ENCODE data around the gene TRAM2.

The TRAM2 gene

DNA sequence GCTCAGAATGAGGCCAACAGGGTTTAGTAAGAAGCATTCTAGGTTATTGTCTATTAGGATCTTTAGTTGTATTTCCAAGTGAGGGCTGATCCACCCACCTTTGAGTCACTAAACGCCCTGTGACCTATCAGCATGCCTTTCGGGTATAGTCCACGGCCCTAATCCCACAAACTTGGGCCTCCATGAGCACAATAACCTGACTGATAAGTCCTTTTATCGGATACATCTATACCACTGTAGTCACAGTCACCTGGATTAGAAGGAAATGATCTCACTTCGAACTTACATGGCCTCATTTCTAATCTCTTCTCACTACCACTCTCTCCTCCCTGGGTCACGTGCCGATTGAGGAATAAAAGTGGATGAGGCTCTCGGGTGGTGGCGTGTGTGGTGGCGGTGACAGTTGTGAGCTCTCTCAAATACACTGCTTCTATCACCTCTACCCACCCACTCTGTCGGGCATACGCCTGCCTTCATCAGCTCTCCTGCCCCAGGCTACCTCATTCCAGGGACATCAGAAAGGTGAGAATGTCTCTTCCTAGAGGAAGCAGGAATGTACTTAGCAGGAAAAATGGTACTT, 65.2 kb downstream of the TRAM2 start:
- no peak overlapping the region for H3K4me3 Mint-ChIP-seq
- DNase-seq (ENCODE audit: low spot score in 2 of 2) (no peak), ATAC-seq (replicated peaks; ENCODE audit: extremely low read depth, poor library complexity, severe bottlenecking) (no peak)
- peaks cover 20% of the 10 kb centered on the region for H3K36me3 Mint-ChIP-seq (ENCODE audit: insufficient read depth)
- H3K27ac Mint-ChIP-seq (ENCODE audit: low read depth) = no peak overlapping the region
- no peaks in the 10 kb centered on the region for H3K27me3 Mint-ChIP-seq
- no peaks in the 10 kb centered on the region for H3K9me3 Mint-ChIP-seq
- no peaks in the 10 kb centered on the region for H3K4me1 Mint-ChIP-seq

DNA sequence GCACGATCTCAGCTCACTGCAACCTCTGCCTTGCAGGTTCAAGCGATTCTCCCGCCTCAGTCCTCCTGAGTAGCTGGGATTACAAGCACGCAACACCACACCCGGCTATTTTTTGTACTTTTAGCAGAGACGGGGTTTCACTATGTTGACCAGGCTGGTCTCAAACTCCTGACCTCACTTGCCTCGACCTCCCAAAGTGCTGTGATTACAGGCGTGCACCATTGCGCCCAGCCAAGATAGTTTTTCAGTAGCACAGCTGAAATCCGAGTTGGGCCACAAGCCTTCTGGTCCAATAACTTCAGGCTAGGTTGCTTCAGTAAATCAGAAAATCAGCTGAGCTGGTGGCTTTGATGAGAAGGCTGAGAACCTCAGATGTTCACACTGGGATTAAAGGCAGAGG, 65.7 kb downstream of the TRAM2 start:
- no peaks in the 10 kb centered on the region for H3K27me3 Mint-ChIP-seq
- H3K27ac Mint-ChIP-seq (ENCODE audit: low read depth) = no peak overlapping the region
- ATAC-seq (replicated peaks; ENCODE audit: extremely low read depth, poor library complexity, severe bottlenecking) (no peak), DNase-seq (ENCODE audit: low spot score in 2 of 2) (no peak)
- no peaks in the 10 kb centered on the region for H3K9me3 Mint-ChIP-seq
- H3K4me1 Mint-ChIP-seq = no peaks in the 10 kb centered on the region
- peaks cover 20% of the 10 kb centered on the region for H3K36me3 Mint-ChIP-seq (ENCODE audit: insufficient read depth)
- no peak overlapping the region for H3K4me3 Mint-ChIP-seq

DNA sequence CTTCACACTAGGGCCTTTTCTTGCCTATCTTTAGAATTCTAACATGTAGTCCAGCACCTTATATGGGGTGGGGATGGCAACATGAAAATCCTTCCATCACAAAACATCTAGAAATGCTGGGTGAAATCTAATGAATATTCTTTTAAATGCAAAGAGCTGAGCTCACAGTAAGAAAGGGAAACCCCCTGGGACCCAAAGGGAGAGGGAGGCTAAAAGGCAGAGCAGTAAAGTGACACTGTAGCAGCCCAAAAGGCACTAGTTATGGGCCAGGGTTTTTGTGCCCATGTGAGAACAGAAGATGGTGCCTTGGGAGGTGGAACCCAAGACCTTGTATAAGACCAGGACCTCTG, 66.7 kb downstream of the TRAM2 start:
- ATAC-seq (replicated peaks; ENCODE audit: extremely low read depth, poor library complexity, severe bottlenecking) (no peak), DNase-seq (ENCODE audit: low spot score in 2 of 2) (no peak)
- H3K27me3 Mint-ChIP-seq = no peaks in the 10 kb centered on the region
- no peaks in the 10 kb centered on the region for H3K9me3 Mint-ChIP-seq
- no peaks in the 10 kb centered on the region for H3K4me1 Mint-ChIP-seq
- H3K4me3 Mint-ChIP-seq = no peak overlapping the region
- peaks cover 18% of the 10 kb centered on the region for H3K36me3 Mint-ChIP-seq (ENCODE audit: insufficient read depth)
- H3K27ac Mint-ChIP-seq (ENCODE audit: low read depth) = no peak overlapping the region

DNA sequence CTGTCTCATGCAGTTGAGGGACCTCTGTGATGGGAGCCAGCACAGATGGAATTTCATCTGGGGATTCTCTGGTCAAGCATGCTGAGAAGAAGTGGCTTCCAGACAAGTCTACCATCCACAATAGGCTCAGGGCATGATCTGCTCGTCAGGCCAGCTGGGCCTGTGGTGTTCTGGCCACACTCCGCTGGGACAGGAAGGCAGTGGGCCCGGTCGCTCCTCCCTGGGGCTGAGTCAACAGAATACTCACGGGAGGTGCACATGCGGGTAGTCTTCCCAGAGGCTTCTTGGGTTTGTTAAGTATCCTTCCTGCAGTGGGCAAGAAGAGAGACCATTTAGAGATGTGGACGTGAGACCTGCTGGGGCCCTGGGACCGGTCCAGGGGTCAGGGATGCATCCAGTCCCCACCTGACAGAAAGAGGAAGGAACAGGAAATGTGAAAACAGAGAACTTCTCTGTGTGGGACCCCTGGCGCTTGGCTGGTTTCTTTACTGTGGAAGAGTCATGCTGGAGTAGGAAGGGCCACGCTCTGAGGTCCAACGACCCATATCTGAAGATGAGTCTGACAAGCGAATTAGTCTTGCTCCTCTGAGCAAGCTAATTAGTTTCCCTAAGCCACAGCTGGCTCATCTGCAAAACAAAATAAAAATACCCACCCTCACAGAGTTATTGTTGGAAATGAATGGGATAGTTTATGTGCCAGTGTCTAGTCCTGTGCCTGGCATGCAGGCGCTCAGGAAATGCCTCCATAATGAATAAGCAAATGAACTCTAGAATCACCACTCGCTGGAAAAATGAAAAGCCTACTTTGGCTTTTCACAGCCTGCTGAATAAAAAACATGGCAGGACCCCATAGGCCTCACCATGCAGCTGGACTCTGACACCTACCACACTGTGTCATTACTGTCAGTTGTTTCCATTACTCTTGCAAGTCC, 67.3 kb downstream of the TRAM2 start:
- DNase-seq (ENCODE audit: low spot score in 2 of 2) (no peak), ATAC-seq (replicated peaks; ENCODE audit: extremely low read depth, poor library complexity, severe bottlenecking) (no peak)
- Mint-ChIP-seq H3K4me3 (no peak overlapping the region), H3K9me3 (no peaks in the 10 kb centered on the region), H3K4me1 (no peaks in the 10 kb centered on the region), H3K36me3 (ENCODE audit: insufficient read depth) (peaks cover 15% of the 10 kb centered on the region), H3K27ac (ENCODE audit: low read depth) (no peak overlapping the region), H3K27me3 (no peaks in the 10 kb centered on the region)

DNA sequence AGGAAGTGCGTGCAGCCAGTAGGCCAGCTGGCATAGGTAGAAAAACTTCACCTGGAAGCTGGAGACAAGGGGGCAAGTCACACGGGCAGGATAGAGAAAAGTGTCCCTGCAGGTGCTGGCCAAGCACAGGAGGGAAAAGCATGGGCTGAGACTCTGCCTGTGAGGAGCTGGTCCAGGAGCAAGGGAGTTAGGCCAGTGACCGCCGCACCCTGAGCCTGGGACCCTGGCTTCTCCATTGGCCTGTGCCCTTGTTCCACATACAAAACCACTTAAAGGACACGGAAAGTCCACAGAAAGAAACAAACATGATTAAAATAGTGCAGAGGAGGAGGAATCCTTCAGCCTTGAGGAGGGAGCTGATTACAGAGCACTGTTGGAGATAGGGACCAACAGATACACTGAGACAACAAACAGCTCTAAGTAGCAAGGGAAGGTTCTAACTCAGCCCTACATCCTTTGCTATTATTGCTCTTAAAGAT, 68.6 kb downstream of the TRAM2 start:
- ATAC-seq (replicated peaks; ENCODE audit: extremely low read depth, poor library complexity, severe bottlenecking) (no peak), DNase-seq (ENCODE audit: low spot score in 2 of 2) (no peak)
- no peaks in the 10 kb centered on the region for H3K9me3 Mint-ChIP-seq
- H3K27me3 Mint-ChIP-seq = no peaks in the 10 kb centered on the region
- H3K27ac Mint-ChIP-seq (ENCODE audit: low read depth) = no peak overlapping the region
- no peaks in the 10 kb centered on the region for H3K4me1 Mint-ChIP-seq
- H3K4me3 Mint-ChIP-seq = no peak overlapping the region
- H3K36me3 Mint-ChIP-seq (ENCODE audit: insufficient read depth) = peaks cover 12% of the 10 kb centered on the region

DNA sequence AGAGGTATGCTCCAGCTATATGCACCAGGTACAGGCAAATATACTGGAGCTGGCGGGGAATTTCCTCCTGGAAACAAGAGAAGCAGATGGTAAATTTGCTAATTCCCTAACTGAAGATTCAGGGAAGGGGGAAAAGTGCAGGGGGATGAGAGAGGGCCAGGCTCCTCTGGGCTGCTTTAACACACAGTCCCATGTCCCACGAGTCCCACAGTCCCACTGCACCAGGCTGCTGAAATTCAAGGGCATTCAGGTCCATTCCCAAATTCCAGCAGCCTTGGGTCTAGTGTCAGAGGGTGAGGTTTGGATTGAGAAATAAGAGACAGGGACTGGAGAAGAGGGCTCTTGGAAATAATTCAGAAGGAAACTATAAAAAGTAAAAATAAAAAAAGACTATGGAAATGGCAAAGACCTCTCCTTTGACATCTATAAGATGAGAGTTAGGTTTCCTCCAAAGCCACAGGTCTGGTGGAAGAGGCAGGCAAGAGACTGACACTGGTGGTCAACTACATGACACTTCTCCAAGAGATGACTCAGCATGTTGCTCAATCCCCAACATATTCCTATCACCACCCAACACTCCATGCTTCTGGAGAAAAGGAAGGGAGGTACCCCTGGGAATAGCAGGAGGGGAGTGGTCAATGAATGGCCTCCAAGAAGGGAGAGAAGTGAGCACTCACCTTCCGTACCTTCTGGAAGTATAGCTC, 69.2 kb downstream of the TRAM2 start:
- ATAC-seq (replicated peaks; ENCODE audit: extremely low read depth, poor library complexity, severe bottlenecking) (no peak), DNase-seq (ENCODE audit: low spot score in 2 of 2) (no peak)
- H3K4me1 Mint-ChIP-seq = peaks cover 3% of the 10 kb centered on the region
- no peaks in the 10 kb centered on the region for H3K9me3 Mint-ChIP-seq
- H3K36me3 Mint-ChIP-seq (ENCODE audit: insufficient read depth) = peaks cover 12% of the 10 kb centered on the region
- H3K27me3 Mint-ChIP-seq = no peaks in the 10 kb centered on the region
- H3K4me3 Mint-ChIP-seq = no peak overlapping the region
- H3K27ac Mint-ChIP-seq (ENCODE audit: low read depth) = no peak overlapping the region

DNA sequence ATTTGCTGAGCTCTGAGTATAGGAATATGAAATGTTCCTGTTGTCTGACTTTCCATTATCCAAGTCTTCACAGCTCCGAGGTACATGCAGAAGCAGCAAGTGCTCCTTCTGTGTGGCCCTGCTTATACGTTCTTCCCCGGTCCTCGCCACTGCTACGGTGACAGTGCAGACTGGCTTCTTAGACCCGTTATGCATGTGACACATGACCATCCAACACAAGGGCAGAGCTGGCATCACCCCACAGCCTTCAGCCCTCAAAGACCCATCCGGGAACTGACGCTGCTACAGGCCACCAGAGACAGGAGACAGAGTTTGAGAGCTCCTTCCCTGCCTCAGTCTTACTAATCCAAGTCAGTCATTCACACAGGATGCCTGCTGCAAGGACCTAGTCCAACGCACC, 70.4 kb downstream of the TRAM2 start:
- ATAC-seq (replicated peaks; ENCODE audit: extremely low read depth, poor library complexity, severe bottlenecking) (no peak), DNase-seq (ENCODE audit: low spot score in 2 of 2) (no peak)
- peaks cover 14% of the 10 kb centered on the region for H3K36me3 Mint-ChIP-seq (ENCODE audit: insufficient read depth)

DNA sequence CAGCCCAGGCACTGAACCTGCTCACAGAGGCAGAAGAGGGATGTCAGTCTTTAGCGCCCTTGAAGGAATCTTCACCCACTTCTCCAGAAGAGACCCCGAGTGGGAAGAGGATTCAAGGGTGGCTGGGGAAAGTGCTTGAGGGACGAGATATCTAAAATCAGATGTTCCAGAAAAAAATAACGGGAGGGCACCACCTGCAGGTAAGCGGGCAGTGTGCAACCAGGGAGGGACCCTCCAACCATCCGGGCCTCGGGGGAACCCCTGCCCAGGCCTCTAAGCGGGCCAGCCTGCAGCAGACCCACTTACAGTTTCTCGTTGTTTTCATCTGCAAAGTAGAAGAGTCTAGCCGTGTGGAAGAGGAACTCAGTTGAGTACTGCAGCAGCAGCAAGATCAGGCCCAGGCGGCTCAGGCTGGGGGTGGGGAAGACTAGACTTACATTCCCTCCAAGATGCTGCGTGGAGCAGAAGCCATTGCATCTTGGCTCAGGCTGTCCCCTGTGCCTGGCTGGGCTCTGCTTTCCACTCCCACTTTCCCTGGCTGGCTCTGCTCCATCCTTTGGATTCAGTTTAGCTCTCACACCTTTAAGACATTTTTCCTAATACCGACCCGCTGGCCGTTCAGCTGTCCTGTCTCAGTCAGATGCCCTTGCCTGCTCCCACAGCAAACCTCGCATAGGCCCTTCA, 71.0 kb downstream of the TRAM2 start:
- peaks cover 5% of the 10 kb centered on the region for H3K4me1 Mint-ChIP-seq
- ATAC-seq (replicated peaks; ENCODE audit: extremely low read depth, poor library complexity, severe bottlenecking) (no peak), DNase-seq (ENCODE audit: low spot score in 2 of 2) (no peak)
- H3K36me3 Mint-ChIP-seq (ENCODE audit: insufficient read depth) = peaks cover 14% of the 10 kb centered on the region
- H3K27me3 Mint-ChIP-seq = no peaks in the 10 kb centered on the region
- H3K4me3 Mint-ChIP-seq = no peak overlapping the region
- H3K27ac Mint-ChIP-seq (ENCODE audit: low read depth) = no peak overlapping the region
- H3K9me3 Mint-ChIP-seq = no peaks in the 10 kb centered on the region

More for the DNA sequence above, 70.4 kb downstream of the TRAM2 start:
- no peaks in the 10 kb centered on the region for H3K9me3 Mint-ChIP-seq
- H3K4me3 Mint-ChIP-seq = no peak overlapping the region
- H3K27me3 Mint-ChIP-seq = no peaks in the 10 kb centered on the region
- H3K4me1 Mint-ChIP-seq = peaks cover 5% of the 10 kb centered on the region
- no peak overlapping the region for H3K27ac Mint-ChIP-seq (ENCODE audit: low read depth)

DNA sequence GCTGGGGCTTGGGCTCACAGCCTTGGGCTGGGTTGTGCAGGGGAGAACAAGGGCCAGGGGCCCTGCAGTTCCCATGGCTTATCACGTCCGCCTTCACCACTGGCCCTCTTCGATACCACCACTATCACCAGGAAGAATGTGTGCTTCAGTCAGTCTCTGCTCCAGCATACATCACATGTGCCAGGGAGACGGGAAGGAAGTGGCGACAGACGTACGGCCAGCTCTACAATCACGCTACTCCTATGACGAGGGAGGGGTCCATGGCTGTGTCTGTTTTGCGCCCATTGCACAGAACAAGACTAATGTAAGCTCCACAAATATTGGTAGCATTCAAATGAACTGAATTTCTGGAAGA, 72.1 kb downstream of the TRAM2 start:
- Mint-ChIP-seq H3K9me3 (no peaks in the 10 kb centered on the region), H3K27ac (ENCODE audit: low read depth) (no peak overlapping the region), H3K27me3 (no peaks in the 10 kb centered on the region), H3K36me3 (ENCODE audit: insufficient read depth) (peaks cover 14% of the 10 kb centered on the region), H3K4me1 (peaks cover 5% of the 10 kb centered on the region), H3K4me3 (no peak overlapping the region)
- ATAC-seq (replicated peaks; ENCODE audit: extremely low read depth, poor library complexity, severe bottlenecking) = no peak
- no peak for DNase-seq (ENCODE audit: low spot score in 2 of 2)

DNA sequence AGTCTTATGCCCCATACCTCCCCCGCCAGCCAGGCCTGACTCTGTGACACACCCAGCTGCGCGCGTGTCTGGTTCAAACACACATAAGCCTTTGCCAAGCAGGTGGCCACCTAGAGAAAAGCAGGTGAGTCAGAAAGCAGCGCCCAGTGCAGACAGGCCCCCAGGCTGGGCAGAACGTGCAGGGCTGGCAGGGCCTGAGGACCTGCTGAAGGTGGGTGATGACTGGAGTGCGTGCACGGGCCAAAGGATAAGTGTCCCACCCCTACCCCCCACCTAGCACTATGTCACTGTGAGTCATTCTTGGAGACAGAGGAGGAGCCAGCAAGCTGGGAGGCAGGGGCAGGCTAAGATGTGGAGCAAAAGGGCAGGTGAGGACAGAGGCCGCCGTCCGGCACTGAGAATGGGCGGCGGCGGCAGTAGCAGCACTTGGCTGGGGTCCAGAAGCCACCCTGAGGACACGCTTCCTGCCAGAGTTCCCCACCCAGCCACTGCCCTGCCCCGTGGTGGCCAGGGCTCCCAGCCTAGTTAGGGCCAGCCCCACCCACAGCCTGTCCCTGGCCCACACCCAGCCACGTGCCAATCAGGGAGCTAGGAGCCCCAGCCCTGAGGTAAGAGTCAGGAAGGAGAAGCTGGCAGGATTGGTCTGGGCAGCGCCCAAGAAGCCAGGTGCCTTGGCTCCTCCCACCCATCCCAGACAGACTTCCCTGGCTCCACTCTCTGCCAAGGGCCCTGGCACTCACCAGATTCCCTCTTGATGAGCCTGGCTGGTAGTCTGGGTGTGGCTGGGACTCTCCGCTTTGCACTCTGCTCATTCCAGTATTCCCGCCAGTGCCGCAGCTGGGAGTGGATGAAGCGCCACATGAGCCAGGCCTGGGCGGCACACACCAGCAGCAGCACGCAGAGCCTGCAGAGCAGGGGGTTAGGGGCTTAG, 72.7 kb downstream of the TRAM2 start:
- H3K4me1 Mint-ChIP-seq = peaks cover 5% of the 10 kb centered on the region

DNA sequence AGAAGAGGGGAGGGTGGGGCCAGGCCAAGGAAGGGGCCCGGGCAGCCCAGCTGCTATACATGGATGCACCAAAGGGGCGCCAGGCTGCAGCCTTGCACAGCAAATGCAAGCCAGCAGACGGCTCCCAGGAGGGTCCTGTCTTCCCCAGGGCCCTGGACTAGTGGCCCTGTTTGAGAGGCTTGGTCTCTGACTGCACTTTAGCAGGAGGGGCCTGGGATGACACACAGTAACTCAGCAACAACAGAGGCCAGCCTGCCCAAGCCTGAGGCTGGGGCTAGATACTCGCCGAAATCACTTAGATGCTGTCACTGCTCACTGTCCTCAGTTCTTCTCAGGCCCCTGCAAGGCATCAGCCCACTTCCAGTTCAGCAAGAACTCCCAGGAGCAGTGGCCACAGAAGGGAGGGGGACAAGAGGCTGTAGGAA, 73.5 kb downstream of the TRAM2 start:
- Mint-ChIP-seq H3K36me3 (ENCODE audit: insufficient read depth) (peaks cover 11% of the 10 kb centered on the region), H3K27ac (ENCODE audit: low read depth) (no peak overlapping the region)

More for the DNA sequence above, 72.7 kb downstream of the TRAM2 start:
- ATAC-seq (replicated peaks; ENCODE audit: extremely low read depth, poor library complexity, severe bottlenecking) (no peak), DNase-seq (ENCODE audit: low spot score in 2 of 2) (no peak)
- Mint-ChIP-seq H3K27ac (ENCODE audit: low read depth) (no peak overlapping the region), H3K36me3 (ENCODE audit: insufficient read depth) (peaks cover 14% of the 10 kb centered on the region), H3K4me3 (no peak overlapping the region), H3K27me3 (no peaks in the 10 kb centered on the region), H3K9me3 (no peaks in the 10 kb centered on the region)

More for the DNA sequence above, 73.5 kb downstream of the TRAM2 start:
- peaks cover 5% of the 10 kb centered on the region for H3K4me1 Mint-ChIP-seq
- DNase-seq (ENCODE audit: low spot score in 2 of 2) = no peak
- ATAC-seq (replicated peaks; ENCODE audit: extremely low read depth, poor library complexity, severe bottlenecking) = no peak
- no peaks in the 10 kb centered on the region for H3K9me3 Mint-ChIP-seq
- no peak overlapping the region for H3K4me3 Mint-ChIP-seq
- no peaks in the 10 kb centered on the region for H3K27me3 Mint-ChIP-seq

Data from central memory CD8-positive, alpha-beta T cell (primary cell).